ENCODE results near the gene TOM1L1. TPM values are rescaled to one million over a fixed set of nuclear protein-coding genes. Genes with fewer than 3 reads are reported as not detected.

TOM1L1 gene
- total and polyA plus RNA-seq, 7 donors = 1.1 to 6.5 (median 4.0) TPM

DNA sequence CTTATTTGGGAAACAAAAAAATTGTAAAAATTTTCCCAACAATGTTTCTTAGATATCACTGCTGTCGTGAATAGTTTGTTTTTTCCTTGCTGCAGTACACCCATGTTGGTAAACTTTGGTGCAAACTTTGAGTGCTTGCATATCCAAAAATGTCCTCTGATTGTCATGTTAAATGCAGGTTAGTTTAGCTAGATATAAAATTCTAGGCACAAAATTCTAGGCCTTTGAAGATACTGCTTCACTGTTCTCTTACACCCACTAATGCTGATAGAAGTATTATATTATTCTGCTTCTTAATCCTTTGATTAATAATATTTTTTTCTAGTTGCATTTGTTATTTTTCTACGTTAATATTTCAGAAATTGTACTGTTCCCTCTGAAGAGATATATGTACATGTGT lies 16.1 kb downstream of the TOM1L1 start:
- ATAC-seq = no peak
- WGBS, 3 donors = 84 to 93% (median 87%) methylated on average over 2 of the region's 2 CpGs
- Histone ChIP-seq H3K36me3 (ENCODE audit: insufficient read depth in 1 of 2, low read depth in 1 of 2) (peaks cover 0 to 55% of the 10 kb centered on the region in 2 donors), H3K9me3 (peaks cover 9% of the 10 kb centered on the region), H3K4me3 (no peak overlapping the region), H3K4me1 (no peaks in the 10 kb centered on the region), H3K27me3 (ENCODE audit: insufficient read depth in 3 of 3, low read length in 2 of 3) (no peaks in the 10 kb centered on the region), H3K27ac (no peak overlapping the region)
- intact Hi-C loops (cut with DNase I) = no loop called here
- TF ChIP-seq, protein P1, sequence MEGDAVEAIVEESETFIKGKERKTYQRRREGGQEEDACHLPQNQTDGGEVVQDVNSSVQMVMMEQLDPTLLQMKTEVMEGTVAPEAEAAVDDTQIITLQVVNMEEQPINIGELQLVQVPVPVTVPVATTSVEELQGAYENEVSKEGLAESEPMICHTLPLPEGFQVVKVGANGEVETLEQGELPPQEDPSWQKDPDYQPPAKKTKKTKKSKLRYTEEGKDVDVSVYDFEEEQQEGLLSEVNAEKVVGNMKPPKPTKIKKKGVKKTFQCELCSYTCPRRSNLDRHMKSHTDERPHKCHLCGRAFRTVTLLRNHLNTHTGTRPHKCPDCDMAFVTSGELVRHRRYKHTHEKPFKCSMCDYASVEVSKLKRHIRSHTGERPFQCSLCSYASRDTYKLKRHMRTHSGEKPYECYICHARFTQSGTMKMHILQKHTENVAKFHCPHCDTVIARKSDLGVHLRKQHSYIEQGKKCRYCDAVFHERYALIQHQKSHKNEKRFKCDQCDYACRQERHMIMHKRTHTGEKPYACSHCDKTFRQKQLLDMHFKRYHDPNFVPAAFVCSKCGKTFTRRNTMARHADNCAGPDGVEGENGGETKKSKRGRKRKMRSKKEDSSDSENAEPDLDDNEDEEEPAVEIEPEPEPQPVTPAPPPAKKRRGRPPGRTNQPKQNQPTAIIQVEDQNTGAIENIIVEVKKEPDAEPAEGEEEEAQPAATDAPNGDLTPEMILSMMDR (IDR thresholded peaks at IDR 0.05) = no peak
- no peak for DNase-seq

DNA sequence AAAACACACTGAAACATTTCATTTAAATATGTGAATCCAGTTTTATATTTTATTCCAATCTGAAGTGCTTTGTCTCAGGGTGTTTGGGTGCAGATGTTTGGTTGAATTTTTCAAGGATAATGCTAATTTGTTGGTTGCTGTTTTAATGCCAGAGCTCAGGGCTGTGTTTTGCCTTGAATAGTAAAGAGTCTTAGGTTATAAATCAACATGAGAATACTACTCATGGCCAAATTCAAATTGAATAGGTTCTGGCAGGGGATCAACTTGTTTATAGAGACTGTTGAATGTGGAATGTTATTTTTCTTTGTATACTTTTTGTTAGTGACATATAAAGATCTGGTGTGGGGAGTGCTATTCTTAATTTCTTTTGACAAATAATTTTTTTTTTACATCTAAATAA lies 18.8 kb downstream of the TOM1L1 start:
- Histone ChIP-seq H3K36me3 (ENCODE audit: insufficient read depth in 1 of 2, low read depth in 1 of 2) (peaks cover 0 to 41% of the 10 kb centered on the region in 2 donors), H3K27ac (no peak overlapping the region), H3K4me1 (no peaks in the 10 kb centered on the region), H3K4me3 (no peak overlapping the region), H3K27me3 (ENCODE audit: insufficient read depth in 3 of 3, low read length in 2 of 3) (no peaks in the 10 kb centered on the region), H3K9me3 (peaks cover 9% of the 10 kb centered on the region)
- DNase-seq (no peak), ATAC-seq (no peak)
- TF ChIP-seq, protein P1 (IDR thresholded peaks at IDR 0.05) = no peak
- intact Hi-C loops (cut with DNase I) = no loop called here

DNA sequence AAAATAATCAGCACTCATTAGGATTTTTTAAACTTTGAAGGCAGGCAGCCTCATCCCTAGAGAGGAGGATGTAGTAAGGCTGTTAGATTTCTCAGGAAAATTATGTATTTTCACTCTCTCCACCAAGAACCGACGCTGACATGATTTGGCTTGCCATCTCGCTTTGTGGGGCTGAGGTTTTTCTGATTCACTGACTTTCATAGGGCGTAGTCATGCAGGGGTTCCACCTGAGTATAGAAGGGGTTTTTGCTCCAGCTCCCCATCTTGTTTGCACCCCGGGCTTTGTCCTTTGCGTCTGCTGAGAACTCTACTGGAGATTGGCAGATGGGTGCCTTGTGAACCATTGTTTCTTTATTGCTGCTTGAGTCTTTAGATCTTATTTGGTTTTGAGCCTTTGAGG lies 20.2 kb downstream of the TOM1L1 start:
- ATAC-seq (no peak), DNase-seq (no peak)
- H3K4me3 ChIP-seq = no peak overlapping the region
- peaks cover 0 to 27% of the 10 kb centered on the region in 2 donors for H3K36me3 ChIP-seq (ENCODE audit: insufficient read depth in 1 of 2, low read depth in 1 of 2)
- peaks cover 9% of the 10 kb centered on the region for H3K9me3 ChIP-seq
- H3K27ac ChIP-seq = no peak overlapping the region
- no peaks in the 10 kb centered on the region for H3K27me3 ChIP-seq (ENCODE audit: insufficient read depth in 3 of 3, low read length in 2 of 3)
- peaks cover 3% of the 10 kb centered on the region for H3K4me1 ChIP-seq
- intact Hi-C loops (cut with DNase I) = no loop called here
- TF ChIP-seq, protein P1 (IDR thresholded peaks at IDR 0.05) = no peak
- WGBS, 3 donors = 83 to 96% (median 84%) methylated on average over 6 of the region's 6 CpGs

DNA sequence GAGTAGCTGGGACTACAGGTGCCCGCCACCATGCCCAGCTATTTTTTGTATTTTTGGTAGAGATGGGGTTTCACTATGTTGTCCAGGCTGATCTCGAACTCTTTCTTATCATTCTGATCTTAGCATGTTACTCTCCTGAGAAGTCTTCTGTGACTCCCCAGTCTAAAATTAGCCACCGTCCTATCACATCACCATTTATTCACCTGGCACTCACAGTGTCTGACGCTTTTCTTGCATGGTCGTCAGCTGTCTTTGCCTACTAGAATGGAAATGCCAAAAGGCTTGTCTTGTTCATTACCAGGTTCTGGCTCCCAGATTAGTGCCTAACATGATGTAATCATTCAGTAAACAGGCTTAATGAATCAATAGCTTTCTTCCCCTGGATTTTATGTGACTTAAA lies 23.8 kb downstream of the TOM1L1 start:
- Histone ChIP-seq H3K9me3 (no peaks in the 10 kb centered on the region), H3K4me3 (no peak overlapping the region), H3K36me3 (ENCODE audit: insufficient read depth in 1 of 2, low read depth in 1 of 2) (no peaks in the 10 kb centered on the region), H3K27me3 (ENCODE audit: insufficient read depth in 3 of 3, low read length in 2 of 3) (no peaks in the 10 kb centered on the region), H3K27ac (no peak overlapping the region), H3K4me1 (peaks cover 3% of the 10 kb centered on the region)
- intact Hi-C loops (cut with DNase I) = no loop called here
- ATAC-seq = peak in 3 of 4 donors; percentile 84 to 89 (median 88)
- TF ChIP-seq, protein P1 (IDR thresholded peaks at IDR 0.05) = no peak
- WGBS, 3 donors = 47 to 76% (median 56%) methylated on average over 5 of the region's 5 CpGs
- no peak for DNase-seq

DNA sequence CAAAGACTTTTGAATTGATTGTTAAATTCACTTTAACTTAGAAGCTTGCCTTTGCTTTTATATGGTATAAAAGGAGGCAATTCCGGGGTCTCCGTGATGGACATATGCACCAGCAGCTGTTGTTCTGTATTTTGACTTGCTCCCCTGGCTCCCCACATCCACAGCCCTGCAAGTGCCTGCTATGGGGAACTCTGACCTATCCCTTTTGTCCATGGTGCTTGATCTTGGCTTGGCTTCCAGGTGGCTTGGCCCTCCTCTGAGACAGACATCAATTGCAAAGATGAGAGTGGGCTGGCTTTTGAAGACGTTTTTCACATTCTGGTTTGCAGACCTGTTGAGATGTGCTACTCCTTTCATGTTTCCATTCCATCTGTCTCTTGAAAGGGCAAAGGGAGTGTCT lies 26.9 kb downstream of the TOM1L1 start:
- ATAC-seq (no peak), DNase-seq (no peak)
- intact Hi-C loops (cut with DNase I) = no loop called here
- Histone ChIP-seq H3K9me3 (no peaks in the 10 kb centered on the region), H3K4me1 (peaks cover 3% of the 10 kb centered on the region), H3K27me3 (ENCODE audit: insufficient read depth in 3 of 3, low read length in 2 of 3) (no peaks in the 10 kb centered on the region), H3K36me3 (ENCODE audit: insufficient read depth in 1 of 2, low read depth in 1 of 2) (peaks cover 0 to 10% of the 10 kb centered on the region in 2 donors), H3K4me3 (no peak overlapping the region), H3K27ac (no peak overlapping the region)
- TF ChIP-seq, protein P1 (IDR thresholded peaks at IDR 0.05) = no peak
- WGBS, 3 donors = 76 to 79% (median 77%) methylated on average over 3 of the region's 3 CpGs

Measured in psoas muscle (tissue), 8 donors.